H1 (cell line): Measurements from ENCODE around the gene MYO7B. TPM values are rescaled to one million over a fixed set of nuclear protein-coding genes. Genes with fewer than 3 reads are reported as not detected.

Source experiments
- CTCF ChIA-PET: fragments of 300-600 bp; sonication (Branson Sonifier 250); formaldehyde crosslinking; loops from one replicate; lab custom pipeline; 2021; ENCODE audit not compliant: partially characterized antibody; lab: Charles Lee
- POLR2A ChIA-PET: fragments of 300-600 bp; sonication (Branson Sonifier 250); formaldehyde crosslinking; loops from one replicate; lab custom pipeline; 2021; ENCODE audit warnings: inconsistent platforms; ENCODE audit not compliant: partially characterized antibody; lab: Charles Lee
- DNase-seq, 2 experiments: peaks; one replicate each; pipeline versions ENCODE4 v3.0.0 to v3.0.0-alpha.2; 2010 to 2022; ENCODE audit warnings: low spot score in 2 of 2, low read depth in 1 of 2, mixed read lengths in 1 of 2
- FAIRE-seq: peaks from 2 replicates; lab custom pipeline; 2011; peaks lifted over from hg19 to GRCh38; lab: Jason Lieb, UNC
- H2AFZ ChIP-seq: 2 replicates; pipeline ENCODE4 v1.8.1; 2012; ENCODE audit warnings: low read length, inconsistent platforms
- H2AK5ac ChIP-seq: 2 replicates; pipeline ENCODE4 v1.6.1; 2013; ENCODE audit warnings: low read depth, low read length
- H2BK120ac ChIP-seq: replicated peaks from 2 replicates; pipeline ENCODE3; 2013; ENCODE audit warnings: low read depth, low read length, inconsistent platforms
- H2BK12ac ChIP-seq: 2 replicates; pipeline ENCODE4 v1.6.1; 2013; ENCODE audit warnings: low read depth, low read length
- H2BK15ac ChIP-seq: 2 replicates; pipeline ENCODE4 v1.6.1; 2013; ENCODE audit warnings: low read length
- H2BK20ac ChIP-seq: 2 replicates; pipeline ENCODE4 v1.6.1; 2013; ENCODE audit warnings: low read length
- H2BK5ac ChIP-seq: 2 replicates; pipeline ENCODE4 v1.6.1; 2013; ENCODE audit warnings: low read depth, low read length
- H3K14ac ChIP-seq: 2 replicates; pipeline ENCODE4 v1.6.1; 2013; ENCODE audit warnings: inconsistent platforms; ENCODE audit not compliant: insufficient read length
- H3K18ac ChIP-seq: 2 replicates; pipeline ENCODE4 v1.6.1; 2013; ENCODE audit warnings: low read length; ENCODE audit errors: extremely low read depth
- H3K23ac ChIP-seq: 2 replicates; pipeline ENCODE4 v1.6.1; 2013; ENCODE audit warnings: inconsistent platforms; ENCODE audit not compliant: insufficient read length
- H3K23me2 ChIP-seq: 2 replicates; pipeline ENCODE4 v1.6.1; 2013; ENCODE audit warnings: low read depth, low read length
- H3K27ac ChIP-seq: 2 replicates; pipeline ENCODE4 v1.6.1; 2011; ENCODE audit warnings: low read depth, low read length, inconsistent platforms
- H3K27me3 ChIP-seq, 4 experiments: replicated peaks in 1 of 4; 1 replicate in 1 of 4; 2 replicates in 3 of 4; pipeline versions ENCODE4 v1.6.1 to v1.8.1; 2011 to 2013; ENCODE audit warnings: low read length in 3 of 4, mild to moderate bottlenecking in 3 of 4, inconsistent platforms in 2 of 4, mixed read lengths in 2 of 4, moderate library complexity in 1 of 4; ENCODE audit not compliant: control insufficient read depth in 3 of 4, insufficient read depth in 3 of 4; ENCODE audit errors: extremely low read depth in 1 of 4
- H3K36me3 ChIP-seq, 4 experiments: 2 replicates each; pipeline versions ENCODE4 v1.6.1 to v1.8.1; 2011 to 2013; ENCODE audit warnings: mild to moderate bottlenecking in 4 of 4, low read length in 3 of 4, moderate library complexity in 2 of 4, control low read depth in 1 of 4, inconsistent platforms in 1 of 4; ENCODE audit not compliant: insufficient read depth in 4 of 4, control insufficient read depth in 2 of 4
- H3K4ac ChIP-seq: replicated peaks from 2 replicates; pipeline ENCODE3; 2013; ENCODE audit warnings: low read length, low read depth, mixed read lengths, inconsistent platforms; ENCODE audit not compliant: insufficient read length
- H3K4me1 ChIP-seq, 4 experiments: replicated peaks in 1 of 4; 1 replicate in 1 of 4; 2 replicates in 3 of 4; pipeline versions ENCODE4 v1.6.1 to v1.8.1; 2011 to 2013; ENCODE audit warnings: low read length in 3 of 4, inconsistent platforms in 2 of 4, mixed read lengths in 1 of 4; ENCODE audit not compliant: insufficient read depth in 4 of 4, control insufficient read depth in 3 of 4
- H3K4me2 ChIP-seq, 2 experiments: 2 replicates each; pipeline versions ENCODE4 v1.6.1 to v1.8.1; 2011 to 2013; ENCODE audit warnings: low read depth in 2 of 2, low read length in 2 of 2, control low read depth in 1 of 2, inconsistent platforms in 1 of 2, mild to moderate bottlenecking in 1 of 2; ENCODE audit not compliant: insufficient read depth in 1 of 2
- H3K4me3 ChIP-seq, 4 experiments: fragments of 200-600, 300-600 bp in 1 of 4; sonication (generic), shearing (Covaris generic), sonication (Bioruptor Twin) in 1 of 4; 2 replicates each; pipeline versions ENCODE4 v1.5.1 to v1.8.1; 2011 to 2016; ENCODE audit warnings: low read length in 4 of 4, low read depth in 3 of 4, control low read depth in 2 of 4, inconsistent platforms in 2 of 4, mild to moderate bottlenecking in 2 of 4, mixed read lengths in 1 of 4, moderate library complexity in 1 of 4; ENCODE audit not compliant: insufficient read depth in 2 of 4; ENCODE audit errors: extremely low read depth in 1 of 4
- H3K56ac ChIP-seq: replicated peaks from 2 replicates; pipeline ENCODE3; 2013; ENCODE audit warnings: low read depth, mild to moderate bottlenecking, mixed read lengths, low read length, inconsistent platforms; ENCODE audit not compliant: insufficient read length
- H3K79me1 ChIP-seq: 2 replicates; pipeline ENCODE4 v1.6.1; 2013; ENCODE audit warnings: low read depth, low read length, control low read depth
- H3K79me2 ChIP-seq, 2 experiments: 2 replicates each; pipeline versions ENCODE4 v1.6.1 to v1.8.1; 2012 to 2013; ENCODE audit warnings: low read length in 2 of 2, mild to moderate bottlenecking in 2 of 2, inconsistent platforms in 1 of 2; ENCODE audit not compliant: insufficient read depth in 2 of 2, control insufficient read depth in 1 of 2
- H3K9ac ChIP-seq, 4 experiments: replicated peaks in 1 of 4; 1 replicate in 1 of 4; 2 replicates in 3 of 4; pipeline versions ENCODE4 v1.6.1 to v1.8.1; 2011 to 2013; ENCODE audit warnings: low read depth in 3 of 4, low read length in 3 of 4, control low read depth in 2 of 4, mild to moderate bottlenecking in 2 of 4, moderate library complexity in 2 of 4, inconsistent platforms in 1 of 4; ENCODE audit errors: extremely low read depth in 1 of 4
- H3K9me3 ChIP-seq, 2 experiments: 2 replicates each; pipeline versions ENCODE4 v1.6.1 to v1.8.1; 2012 to 2013; ENCODE audit warnings: mild to moderate bottlenecking in 2 of 2, moderate library complexity in 2 of 2, control low read depth in 1 of 2, inconsistent platforms in 1 of 2, low read depth in 1 of 2, low read length in 1 of 2, mixed read lengths in 1 of 2; ENCODE audit not compliant: insufficient read depth in 2 of 2
- H4K20me1 ChIP-seq, 2 experiments: replicated peaks in 1 of 2; 2 replicates each; pipeline versions ENCODE3 to v1.8.1; 2011 to 2013; ENCODE audit warnings: inconsistent platforms in 2 of 2, low read length in 2 of 2, mild to moderate bottlenecking in 1 of 2; ENCODE audit not compliant: insufficient read depth in 2 of 2, control insufficient read depth in 1 of 2
- H4K5ac ChIP-seq: 2 replicates; pipeline ENCODE4 v1.6.1; 2013; ENCODE audit warnings: low read length, low read depth, mixed read lengths, inconsistent platforms; ENCODE audit not compliant: insufficient read length
- H4K8ac ChIP-seq: 2 replicates; pipeline ENCODE4 v1.8.0; 2013; ENCODE audit warnings: mild to moderate bottlenecking, moderate library complexity, low read length, inconsistent platforms; ENCODE audit not compliant: insufficient read depth; ENCODE audit errors: extremely low read depth
- H4K91ac ChIP-seq: replicated peaks from 2 replicates; pipeline ENCODE3; 2013; ENCODE audit warnings: low read length, mixed read lengths, inconsistent platforms; ENCODE audit not compliant: insufficient read length
- BACH1 ChIP-seq: IDR thresholded peaks from 2 replicates; pipeline ENCODE4 v1.6.1; 2012; ENCODE audit warnings: low read length, improper control_type of control experiment
- CEBPB ChIP-seq: IDR thresholded peaks from 2 replicates; pipeline ENCODE4 v1.6.1; 2012; ENCODE audit warnings: low read depth, low read length
- CREB1 ChIP-seq: IDR thresholded peaks from 2 replicates; pipeline ENCODE4 v1.6.1; 2012; ENCODE audit warnings: inconsistent platforms
- CTCF ChIP-seq, 3 experiments: IDR thresholded peaks; 1 replicate in 2 of 3; 2 replicates in 1 of 3; pipeline versions ENCODE4 v1.5.1 to v1.6.1; 2011; ENCODE audit warnings: low read length in 3 of 3, mild to moderate bottlenecking in 3 of 3, inconsistent platforms in 2 of 3, low read depth in 1 of 3, moderate library complexity in 1 of 3; ENCODE audit not compliant: insufficient read depth in 1 of 3; ENCODE audit errors: control extremely low read depth in 1 of 3
- JUN ChIP-seq: IDR thresholded peaks from 2 replicates; pipeline ENCODE4 v1.6.1; 2011; ENCODE audit warnings: low read depth, mild to moderate bottlenecking, improper control_type of control experiment, low read length
- MAFK ChIP-seq: IDR thresholded peaks from 2 replicates; pipeline ENCODE4 v1.6.1; 2012; ENCODE audit warnings: low read depth, mild to moderate bottlenecking, improper control_type of control experiment, low read length
- RFX5 ChIP-seq: IDR thresholded peaks from 2 replicates; pipeline ENCODE4 v1.6.1; 2011; ENCODE audit warnings: low read depth, low read length, improper control_type of control experiment, borderline replicate concordance
- TAF1 ChIP-seq: IDR thresholded peaks from 2 replicates; pipeline ENCODE4 v1.6.1; 2011; ENCODE audit warnings: mild to moderate bottlenecking, low read depth, low read length
- TEAD4 ChIP-seq: IDR thresholded peaks from 2 replicates; pipeline ENCODE4 v1.6.1; 2012; ENCODE audit warnings: low read depth, low read length, inconsistent platforms, mixed read lengths
- WGBS, 2 experiments: shearing (Covaris generic) in 1 of 2; methylation state at CpG; one replicate each; pipeline versions ENCODE4 v1.1.6 to v1.1.7; 2013 to 2015; ENCODE audit warnings: low lambda C conversion rate in 2 of 2, mixed read lengths in 2 of 2, inconsistent platforms in 1 of 2, low coverage in 1 of 2, missing lambda C conversion rate in 1 of 2; ENCODE audit not compliant: insufficient replicate concordance in 2 of 2, insufficient coverage in 1 of 2, insufficient read length in 1 of 2; ENCODE audit errors: extremely low coverage in 1 of 2, missing lambda C conversion rate in 1 of 2; 5-methylcytosine and 5-hydroxymethylcytosine counted together
- polyA plus RNA-seq, 7 experiments: library from polyadenylated mRNA; depleted of rRNA in 3 of 7; stranded (reverse) in 5 of 7; unstranded in 2 of 7; fragments of >200 nt in 5 of 7; fragments of 200-250 nt in 2 of 7; gene quantifications; 1 replicate in 5 of 7; 2 replicates in 1 of 7; 4 replicates in 1 of 7; pipeline versions ENCODE4 v1.2.1 to v1.2.3, GENCODE V29; 2011 to 2013; ENCODE audit warnings: missing spikeins in 2 of 7, mixed read lengths in 2 of 7
- total RNA-seq: library from RNA; stranded (reverse); fragmentation: NEBNext Ultra II Directional; extraction: Animal tissue kit (Norgen Biotek cat#: 25700); gene quantifications from 2 replicates; pipeline ENCODE4 v1.2.1, GENCODE V29; 2021

MYO7B gene
- total and polyA plus RNA-seq, 2 of the 8 experiments (the other 6 are each of a cell fraction or from before 2014, with no cell fraction given): not detected

DNA sequence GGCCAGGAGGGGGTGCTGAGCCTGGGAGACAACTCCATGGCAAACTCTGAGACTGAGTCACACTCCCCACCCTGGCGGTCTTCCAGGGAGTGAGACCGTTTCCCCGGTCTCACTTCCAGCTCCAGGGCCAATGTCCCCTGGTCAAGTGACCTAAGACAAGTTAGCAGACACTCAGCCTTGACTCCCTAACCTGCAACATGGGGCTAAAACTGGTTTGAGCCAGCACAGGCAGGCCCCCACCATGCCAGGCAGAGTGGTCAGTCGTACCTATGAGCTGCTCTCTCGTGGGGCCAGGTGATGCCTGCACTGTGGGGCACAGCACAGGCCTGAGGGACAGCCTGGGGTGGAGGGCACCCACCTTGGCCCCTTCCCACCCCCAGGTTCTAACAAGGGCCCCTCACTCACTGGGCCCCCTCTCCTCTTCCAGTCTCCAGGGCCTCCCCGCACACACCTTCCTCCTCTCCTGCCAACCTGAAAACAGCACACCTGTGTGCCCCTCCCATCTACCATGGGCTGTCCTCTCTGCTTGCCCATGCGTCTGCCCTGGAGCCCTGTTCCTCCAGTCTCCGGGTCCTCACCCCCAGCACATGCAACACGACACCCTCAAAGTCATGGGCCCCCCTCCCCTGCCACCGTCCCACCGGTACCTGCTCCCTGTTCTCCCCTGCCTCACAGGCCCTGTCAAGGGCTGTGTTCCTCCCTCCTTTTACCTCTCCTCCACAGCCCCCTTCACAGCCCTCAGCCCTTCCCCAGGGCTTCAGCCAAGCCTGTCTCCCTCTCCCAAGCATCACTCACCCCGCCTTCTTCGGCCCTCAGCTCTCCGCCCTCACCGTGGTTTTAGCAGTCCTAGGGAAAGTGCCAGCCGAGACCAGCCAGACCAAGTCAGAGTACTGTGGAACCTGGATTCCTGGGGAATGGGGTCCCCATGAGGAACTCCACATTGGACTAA is 112.0 kb downstream of the MYO7B start:
- no peak for DNase-seq
- peaks cover 0 to 2% (median 0%) of the 10 kb centered on the region in 4 experiments; a peak in 1 of 7 replicates for H3K27me3 ChIP-seq
- H2BK20ac ChIP-seq: no peak overlapping the region
- H2AK5ac ChIP-seq: no peak overlapping the region
- H4K8ac ChIP-seq: no peak overlapping the region; the same call in 1 of the 2 replicates
- no peaks in the 10 kb centered on the region for H4K20me1 ChIP-seq
- H3K4me3 ChIP-seq: no peak overlapping the region
- WGBS, 2 experiments: 74% methylated on average over 11 of the region's 16 CpGs; no CpG with 5 or more reads in 1 of the 2 experiments
- H3K23me2 ChIP-seq: no peaks in the 10 kb centered on the region
- H3K14ac ChIP-seq: no peak overlapping the region
- no peak overlapping the region for H2BK120ac ChIP-seq
- H3K23ac ChIP-seq: no peak overlapping the region
- H3K56ac ChIP-seq: no peak overlapping the region
- peaks cover 0 to 5% (median under 1%) of the 10 kb centered on the region in 4 experiments; a peak in 2 of 7 replicates for H3K4me1 ChIP-seq
- ChIA-PET CTCF (interaction anchor here (0.9 to 13.7 kb wide), 7 partner anchors 7 to 56 kb away, joined by 3 to 160 read pairs (median 3); partner anchors contain the start of gene LIMS2), POLR2A (interaction anchor here (1.6 kb wide), 1 partner anchor 54 kb away, joined by 4 read pairs; the partner anchor contains the start of gene SFT2D3)
- H3K4me2 ChIP-seq: no peak overlapping the region
- peak overlapping the region; percentile 26; the same call in 1 of the 2 replicates for H2BK5ac ChIP-seq
- H3K27ac ChIP-seq: no peak overlapping the region
- no peaks in the 10 kb centered on the region for H3K79me2 ChIP-seq
- H2BK15ac ChIP-seq: no peak overlapping the region
- H3K4ac ChIP-seq: no peak overlapping the region
- no peak overlapping the region; the same call in 1 of the 2 replicates for H2BK12ac ChIP-seq
- no peak overlapping the region for H2AFZ ChIP-seq
- no peak for FAIRE-seq
- H3K9me3 ChIP-seq: no peaks in the 10 kb centered on the region
- H4K91ac ChIP-seq: no peak overlapping the region
- H3K79me1 ChIP-seq: 0 out of 2 replicates have a peak, but pooled peaks cover 3% of the 10 kb centered on the region
- no peak overlapping the region for H3K9ac ChIP-seq
- no peak overlapping the region for H3K18ac ChIP-seq
- no peak overlapping the region for H4K5ac ChIP-seq
- H3K36me3 ChIP-seq: no peaks in the 10 kb centered on the region
- no peak for TF ChIP-seq MAFK
- no peak for TF ChIP-seq CREB1
- TF ChIP-seq CEBPB: no peak
- TF ChIP-seq RFX5: no peak
- no peak for TF ChIP-seq BACH1
- TF ChIP-seq TEAD4: no peak
- no peak for TF ChIP-seq TAF1
- TF ChIP-seq JUN: no peak
- no peak for TF ChIP-seq CTCF (IDR thresholded peaks at IDR 0.05; ENCODE audit: control extremely low read depth in 1 of 3, insufficient read depth in 1 of 3, low read depth in 1 of 3, low read length in 3 of 3)
